CD4-positive, alpha-beta T cell (primary cell): ENCODE measurements around the gene NCDN. TPM values are rescaled to one million over a fixed set of nuclear protein-coding genes. Genes with fewer than 3 reads are reported as not detected.

Experiments
- ATAC-seq: fragments of 200-7000 bp; cut with Tn5 transposase; one replicate; pipeline ENCODE4 v1.10.0; 2022; ENCODE audit warnings: mild to moderate bottlenecking; ENCODE audit not compliant: poor library complexity
- CTCF ChIA-PET: fragments of 350-600 bp; sonication (Branson Sonifier 250); formaldehyde crosslinking; loops from one replicate; lab custom pipeline; 2021; ENCODE audit warnings: antibody characterized with exemption, inconsistent platforms; lab: Charles Lee
- POLR2A ChIA-PET: fragments of 350-600 bp; sonication (Branson Sonifier 250); formaldehyde crosslinking; loops from one replicate; lab custom pipeline; 2021; ENCODE audit warnings: antibody characterized with exemption, inconsistent platforms; lab: Charles Lee
- DNase-seq, 14 experiments: peaks; one replicate each; pipeline ENCODE4 v3.0.0-alpha.2; 2013 to 2020; ENCODE audit warnings: mixed read lengths in 2 of 14
- H3K27ac ChIP-seq, 2 donors: one replicate each; pipeline versions ENCODE4 v1.5.1 to v1.7.0; 2013; ENCODE audit warnings: low read length in 2 of 2, low read depth in 1 of 2, mild to moderate bottlenecking in 1 of 2
- H3K27me3 ChIP-seq, 2 experiments: 1 replicate in 1 of 2; 2 replicates in 1 of 2; pipeline versions ENCODE4 v1.6.1 to v1.7.0; 2013; ENCODE audit warnings: low read length in 2 of 2, control low read depth in 1 of 2, mild to moderate bottlenecking in 1 of 2, moderate library complexity in 1 of 2; ENCODE audit not compliant: insufficient read depth in 2 of 2, control insufficient read depth in 1 of 2
- H3K36me3 ChIP-seq: one replicate; pipeline ENCODE4 v1.6.1; 2013; ENCODE audit warnings: low read length, control low read depth; ENCODE audit not compliant: insufficient read depth
- H3K4me1 ChIP-seq: one replicate; pipeline ENCODE4 v1.6.1; 2013; ENCODE audit warnings: low read length, control low read depth; ENCODE audit not compliant: insufficient read depth
- H3K4me3 ChIP-seq: one replicate; pipeline ENCODE4 v1.5.1; 2013; ENCODE audit warnings: mild to moderate bottlenecking, low read length, moderate library complexity
- H3K9me3 ChIP-seq, 2 experiments: 1 replicate in 1 of 2; 2 replicates in 1 of 2; pipeline versions ENCODE4 v1.6.1 to v1.7.0; 2013; ENCODE audit warnings: low read length in 2 of 2, mild to moderate bottlenecking in 2 of 2, control low read depth in 1 of 2, moderate library complexity in 1 of 2; ENCODE audit not compliant: control insufficient read depth in 1 of 2, insufficient read depth in 1 of 2
- H3K27ac Mint-ChIP-seq: one replicate; pipeline ENCODE4 v1.8.0; 2020; ENCODE audit warnings: mixed read lengths
- H3K27me3 Mint-ChIP-seq: one replicate; pipeline ENCODE4 v1.8.0; 2021; ENCODE audit warnings: mixed read lengths
- H3K36me3 Mint-ChIP-seq: one replicate; pipeline ENCODE4 v1.8.0; 2021; ENCODE audit warnings: low read depth, mixed read lengths
- H3K4me1 Mint-ChIP-seq: one replicate; pipeline ENCODE4 v1.8.0; 2021; ENCODE audit warnings: low read depth, mixed read lengths
- H3K4me3 Mint-ChIP-seq: one replicate; pipeline ENCODE4 v1.8.0; 2020; ENCODE audit warnings: mild to moderate bottlenecking, mixed read lengths
- H3K9me3 Mint-ChIP-seq: one replicate; pipeline ENCODE4 v1.8.0; 2020; ENCODE audit warnings: mixed read lengths
- intact Hi-C, 2 experiments: fragments of 100-400 bp; cut with DNase I in 1 of 2; cut with micrococcal nuclease in 1 of 2; formaldehyde crosslinking; loops; one replicate each; pipeline versions ENCODE4 v1.15.1 to v1.9.0; 2023 to 2025; cut with DNase I, micrococcal nuclease
- polyA plus RNA-seq, 2 donors: library from polyadenylated mRNA; unstranded; fragments of 120-200 nt; gene quantifications; one replicate each; pipeline ENCODE4 v1.2.1, GENCODE V29; 2013
- total RNA-seq, 174 experiments: library from RNA in 2 of 174; stranded (reverse) in 2 of 174; gene quantifications; one replicate each; pipeline ENCODE4 v1.2.3 and lab custom pipeline; 2021 to 2026
- TF ChIP-seq, protein P1 (sequence below): fragments of 200-600 bp; IDR thresholded peaks from one replicate; pipeline ENCODE4 v1.8.0; 2022; ENCODE audit warnings: antibody characterized with exemption, mild to moderate bottlenecking

Gene NCDN, protein sequence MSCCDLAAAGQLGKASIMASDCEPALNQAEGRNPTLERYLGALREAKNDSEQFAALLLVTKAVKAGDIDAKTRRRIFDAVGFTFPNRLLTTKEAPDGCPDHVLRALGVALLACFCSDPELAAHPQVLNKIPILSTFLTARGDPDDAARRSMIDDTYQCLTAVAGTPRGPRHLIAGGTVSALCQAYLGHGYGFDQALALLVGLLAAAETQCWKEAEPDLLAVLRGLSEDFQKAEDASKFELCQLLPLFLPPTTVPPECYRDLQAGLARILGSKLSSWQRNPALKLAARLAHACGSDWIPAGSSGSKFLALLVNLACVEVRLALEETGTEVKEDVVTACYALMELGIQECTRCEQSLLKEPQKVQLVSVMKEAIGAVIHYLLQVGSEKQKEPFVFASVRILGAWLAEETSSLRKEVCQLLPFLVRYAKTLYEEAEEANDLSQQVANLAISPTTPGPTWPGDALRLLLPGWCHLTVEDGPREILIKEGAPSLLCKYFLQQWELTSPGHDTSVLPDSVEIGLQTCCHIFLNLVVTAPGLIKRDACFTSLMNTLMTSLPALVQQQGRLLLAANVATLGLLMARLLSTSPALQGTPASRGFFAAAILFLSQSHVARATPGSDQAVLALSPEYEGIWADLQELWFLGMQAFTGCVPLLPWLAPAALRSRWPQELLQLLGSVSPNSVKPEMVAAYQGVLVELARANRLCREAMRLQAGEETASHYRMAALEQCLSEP
- total RNA-seq (10 to 100 TPM; 12.8 to 14.2 TPM), total RNA-seq (lab: John Stamatoyannopoulos, UW) (20.6 to 79.8 (median 37.9) reads per million in 172 experiments)
- 17.7 TPM for polyA plus RNA-seq (2013, experiment 1 of 2)
- 18.3 TPM for polyA plus RNA-seq (2013, experiment 2 of 2)

DNA sequence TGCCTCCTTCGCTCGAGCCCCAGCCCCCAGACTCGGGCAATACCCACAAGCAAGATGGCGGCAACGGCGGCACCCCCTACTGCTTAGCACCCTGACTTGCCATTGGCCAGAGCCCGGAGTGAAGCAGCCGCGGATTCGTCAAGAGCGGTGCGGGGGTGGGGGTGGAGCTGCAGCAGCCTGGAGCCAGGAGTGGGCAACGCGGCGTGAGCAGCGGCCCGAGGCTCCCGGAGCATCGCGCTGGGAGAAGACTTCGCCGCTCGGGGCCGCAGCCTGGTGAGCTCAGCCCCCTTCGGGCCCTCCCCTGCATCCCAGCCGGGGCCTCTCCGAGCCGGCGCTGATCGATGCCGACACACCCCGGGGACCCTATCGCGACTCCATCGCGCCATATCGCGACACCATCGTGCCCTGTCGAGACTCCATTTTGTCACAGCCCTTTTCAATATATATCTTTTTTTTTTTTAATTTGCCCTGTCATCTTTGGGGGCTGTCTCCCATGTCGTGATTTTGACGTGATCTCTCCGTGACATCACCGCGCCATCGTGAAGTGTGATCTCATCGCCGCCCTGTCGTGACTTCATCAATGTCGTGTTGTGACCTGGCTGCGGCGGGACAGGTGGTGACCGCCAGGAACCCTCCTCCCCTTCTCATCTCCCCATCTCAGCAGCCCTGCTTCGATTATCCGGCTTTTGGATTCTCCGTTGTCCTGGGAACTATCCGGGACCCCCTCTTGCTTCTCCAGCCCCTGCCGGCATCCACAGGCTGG is at the start of gene NCDN:
TSS of gene NCDN (plus strand) at position 189 of the 763 bp plus-strand sequence. CDS start at position 581, 392 bp downstream.
- Histone ChIP-seq H3K4me3 (peak within 1 kb of the TSS; percentile 98), H3K4me1 (peaks cover 46% of the 10 kb centered on the region), H3K9me3 (no peaks in the 10 kb centered on the region), H3K27ac (peak within 1 kb of the TSS; percentile 77 to 84), H3K36me3 (peaks cover 15% of the 10 kb centered on the region), H3K27me3 (no peaks in the 10 kb centered on the region)
- CTCF ChIA-PET = interaction anchor here (2.4 kb wide), 1 partner anchor 107 kb away, joined by 9 read pairs; no protein-coding TSS in a partner anchor
- H3K27me3 Mint-ChIP-seq = no peaks in the 10 kb centered on the region
- TF ChIP-seq, protein P1, sequence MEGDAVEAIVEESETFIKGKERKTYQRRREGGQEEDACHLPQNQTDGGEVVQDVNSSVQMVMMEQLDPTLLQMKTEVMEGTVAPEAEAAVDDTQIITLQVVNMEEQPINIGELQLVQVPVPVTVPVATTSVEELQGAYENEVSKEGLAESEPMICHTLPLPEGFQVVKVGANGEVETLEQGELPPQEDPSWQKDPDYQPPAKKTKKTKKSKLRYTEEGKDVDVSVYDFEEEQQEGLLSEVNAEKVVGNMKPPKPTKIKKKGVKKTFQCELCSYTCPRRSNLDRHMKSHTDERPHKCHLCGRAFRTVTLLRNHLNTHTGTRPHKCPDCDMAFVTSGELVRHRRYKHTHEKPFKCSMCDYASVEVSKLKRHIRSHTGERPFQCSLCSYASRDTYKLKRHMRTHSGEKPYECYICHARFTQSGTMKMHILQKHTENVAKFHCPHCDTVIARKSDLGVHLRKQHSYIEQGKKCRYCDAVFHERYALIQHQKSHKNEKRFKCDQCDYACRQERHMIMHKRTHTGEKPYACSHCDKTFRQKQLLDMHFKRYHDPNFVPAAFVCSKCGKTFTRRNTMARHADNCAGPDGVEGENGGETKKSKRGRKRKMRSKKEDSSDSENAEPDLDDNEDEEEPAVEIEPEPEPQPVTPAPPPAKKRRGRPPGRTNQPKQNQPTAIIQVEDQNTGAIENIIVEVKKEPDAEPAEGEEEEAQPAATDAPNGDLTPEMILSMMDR = no peak
- POLR2A ChIA-PET = interaction anchor here (0.6 to 3.2 kb wide), 24 partner anchors 9 to 1917 kb away, joined by 3 to 53 read pairs (median 5); partner anchors contain the start of genes AGO3, CLSPN, SFPQ and THRAP3
- intact Hi-C loops = loop anchor here (2.0 to 10.0 kb wide), 6 partner anchors 51 to 693 kb away; partner anchors contain the start of genes SFPQ (in 1 of the 2) and ZMYM6 (in 1 of the 2)
- H3K4me3 Mint-ChIP-seq = peak within 1 kb of the TSS; percentile 100
- no peaks in the 10 kb centered on the region for H3K9me3 Mint-ChIP-seq
- H3K27ac Mint-ChIP-seq = peak within 1 kb of the TSS; percentile 97
- DNase-seq = peak; percentile 90 to 97 (median 94)
- H3K4me1 Mint-ChIP-seq = peaks cover 74% of the 10 kb centered on the region
- peak; percentile 89 for ATAC-seq
- peaks cover 77% of the 10 kb centered on the region for H3K36me3 Mint-ChIP-seq

DNA sequence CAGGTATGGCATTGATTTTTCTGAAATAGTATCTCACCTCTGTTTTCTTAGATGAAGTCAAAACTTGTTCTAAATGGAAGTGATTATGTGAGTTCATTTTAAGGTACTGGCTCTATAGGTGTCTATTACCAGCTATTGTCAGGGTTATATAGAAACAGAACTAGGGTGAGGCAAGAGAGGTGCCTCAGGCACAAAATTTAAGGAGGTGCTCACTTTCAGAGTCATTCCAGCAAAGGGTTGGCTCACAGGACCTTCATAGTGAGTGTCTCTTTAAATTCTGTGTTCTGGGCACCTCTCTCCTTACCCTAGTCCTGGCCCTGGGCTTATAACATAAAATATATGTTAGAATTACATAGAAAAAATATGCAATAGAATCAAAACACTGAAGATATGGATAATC is 49.7 kb upstream of the NCDN start:
- Histone ChIP-seq H3K27ac (peak overlapping the region; percentile 3 to 81), H3K4me3 (no peak overlapping the region), H3K36me3 (no peaks in the 10 kb centered on the region), H3K9me3 (no peaks in the 10 kb centered on the region), H3K27me3 (no peaks in the 10 kb centered on the region), H3K4me1 (peaks cover 41% of the 10 kb centered on the region)
- H3K4me3 Mint-ChIP-seq = no peak overlapping the region
- no peak for ATAC-seq
- peak overlapping the region; percentile 88 for H3K27ac Mint-ChIP-seq
- H3K4me1 Mint-ChIP-seq = peaks cover 72% of the 10 kb centered on the region
- no peaks in the 10 kb centered on the region for H3K9me3 Mint-ChIP-seq
- intact Hi-C loops = loop anchor here (1.0 to 5.0 kb wide), 4 partner anchors 31 to 57 kb away; partner anchors contain the start of genes KIAA0319L (in 1 of the 2) and NCDN (in 1 of the 2)
- no peaks in the 10 kb centered on the region for H3K36me3 Mint-ChIP-seq
- ChIA-PET POLR2A (interaction anchor here (1.6 to 3.4 kb wide), 3 partner anchors 29 to 49 kb away, joined by 6 to 35 read pairs (median 9); partner anchors contain the start of genes KIAA0319L and NCDN), CTCF (interaction anchor here (1.0 to 1.7 kb wide), 2 partner anchors 38 to 57 kb away, joined by 3 to 6 read pairs; no protein-coding TSS in a partner anchor)
- H3K27me3 Mint-ChIP-seq = no peaks in the 10 kb centered on the region
- DNase-seq = no peak
- TF ChIP-seq, protein P1 = no peak
